GM23248 (cell line): ENCODE results near the gene H1-8. TPM values are rescaled to one million over a fixed set of nuclear protein-coding genes. Genes with fewer than 3 reads are reported as not detected.

ENCODE experiments used
- DNase-seq: peaks from one replicate; pipeline ENCODE4 v3.0.0-alpha.2; 2015
- H2AFZ ChIP-seq: fragments of 200-600 bp; sonication (generic); 2 replicates; pipeline ENCODE4 v1.6.1; 2016; ENCODE audit warnings: antibody characterized with exemption
- H3F3A ChIP-seq: fragments of 200-600 bp; sonication (generic); 2 replicates; pipeline ENCODE4 v1.6.1; 2016; ENCODE audit warnings: mild to moderate bottlenecking, antibody characterized with exemption, mixed run types; ENCODE audit not compliant: insufficient read depth
- H3K27ac ChIP-seq: fragments of 200-600 bp; sonication (generic); 2 replicates; pipeline ENCODE4 v1.5.1; 2016; ENCODE audit warnings: mild to moderate bottlenecking
- H3K27me3 ChIP-seq: fragments of 200-600 bp; sonication (generic); replicated peaks from 2 replicates; pipeline ENCODE4 v1.6.1; 2016; ENCODE audit warnings: mild to moderate bottlenecking; ENCODE audit not compliant: insufficient read depth
- H3K36me3 ChIP-seq: fragments of 200-600 bp; sonication (generic); 2 replicates; pipeline ENCODE4 v1.6.1; 2016; ENCODE audit warnings: low read depth, mild to moderate bottlenecking
- H3K4me1 ChIP-seq: fragments of 200-600 bp; sonication (generic); 2 replicates; pipeline ENCODE4 v1.6.1; 2016; ENCODE audit warnings: mild to moderate bottlenecking; ENCODE audit not compliant: insufficient read depth
- H3K4me2 ChIP-seq: fragments of 200-600 bp; sonication (generic); one replicate; pipeline ENCODE4 v1.6.1; 2016; ENCODE audit warnings: mild to moderate bottlenecking; ENCODE audit not compliant: unreplicated experiment
- H3K4me3 ChIP-seq: fragments of 200-600 bp; sonication (generic); 2 replicates; pipeline ENCODE4 v1.5.1; 2016; ENCODE audit warnings: mild to moderate bottlenecking
- H3K79me2 ChIP-seq: fragments of 200-600 bp; sonication (generic); 2 replicates; pipeline ENCODE4 v1.6.1; 2016; ENCODE audit warnings: mild to moderate bottlenecking; ENCODE audit not compliant: insufficient read depth
- H3K9ac ChIP-seq: fragments of 200-600 bp; sonication (generic); 2 replicates; pipeline ENCODE4 v1.6.1; 2016; ENCODE audit warnings: mild to moderate bottlenecking
- H3K9me2 ChIP-seq: fragments of 200-600 bp; sonication (generic); 2 replicates; pipeline ENCODE4 v1.6.1; 2016; ENCODE audit warnings: mixed run types, mild to moderate bottlenecking, moderate library complexity; ENCODE audit not compliant: insufficient read depth
- H3K9me3 ChIP-seq: fragments of 200-600 bp; sonication (generic); one replicate; pipeline ENCODE4 v1.6.1; 2017; ENCODE audit warnings: low read depth
- H4K20me1 ChIP-seq: fragments of 200-600 bp; sonication (generic); 2 replicates; pipeline ENCODE4 v1.6.0; 2016; ENCODE audit not compliant: insufficient read depth
- EZH2 ChIP-seq: fragments of 200-600 bp; sonication (generic); IDR thresholded peaks from 2 replicates; pipeline ENCODE4 v1.6.1; 2018; ENCODE audit warnings: antibody characterized with exemption, mild to moderate bottlenecking; ENCODE audit not compliant: insufficient read depth, poor library complexity, severe bottlenecking
- EZH2phosphoT487 ChIP-seq: fragments of 200-600 bp; sonication (generic); IDR thresholded peaks from 2 replicates; pipeline ENCODE4 v1.6.1; 2018; ENCODE audit warnings: antibody characterized with exemption, moderate library complexity, mild to moderate bottlenecking, low read depth; ENCODE audit not compliant: insufficient read depth
- WGBS, 2 experiments: methylation state at CpG; one replicate each; pipeline ENCODE4 v1.1.6; 2015 to 2017; ENCODE audit warnings: low lambda C conversion rate in 2 of 2, low coverage in 1 of 2; ENCODE audit errors: missing lambda C conversion rate in 2 of 2; 5-methylcytosine and 5-hydroxymethylcytosine counted together
- in situ Hi-C: fragments of 300-500 bp; cut with MboI; formaldehyde crosslinking; loops from 2 replicates; pipeline ENCODE4 v1.15.0; 2020
- polyA plus RNA-seq: library from polyadenylated mRNA; unstranded; fragments of >200 nt; fragmentation: Nextera tagmentation; extraction: Ambion mirVana; gene quantifications from 2 replicates; pipeline ENCODE4 v1.2.1, GENCODE V29; 2016
- total RNA-seq: library from RNA; depleted of rRNA; stranded (reverse); fragments of >200 nt; shearing (Covaris generic); gene quantifications from 2 replicates; pipeline ENCODE4 v1.2.3, GENCODE V29; 2014

The H1-8 gene
- total and polyA plus RNA-seq, 2 experiments from 2014 or later = not detected

DNA sequence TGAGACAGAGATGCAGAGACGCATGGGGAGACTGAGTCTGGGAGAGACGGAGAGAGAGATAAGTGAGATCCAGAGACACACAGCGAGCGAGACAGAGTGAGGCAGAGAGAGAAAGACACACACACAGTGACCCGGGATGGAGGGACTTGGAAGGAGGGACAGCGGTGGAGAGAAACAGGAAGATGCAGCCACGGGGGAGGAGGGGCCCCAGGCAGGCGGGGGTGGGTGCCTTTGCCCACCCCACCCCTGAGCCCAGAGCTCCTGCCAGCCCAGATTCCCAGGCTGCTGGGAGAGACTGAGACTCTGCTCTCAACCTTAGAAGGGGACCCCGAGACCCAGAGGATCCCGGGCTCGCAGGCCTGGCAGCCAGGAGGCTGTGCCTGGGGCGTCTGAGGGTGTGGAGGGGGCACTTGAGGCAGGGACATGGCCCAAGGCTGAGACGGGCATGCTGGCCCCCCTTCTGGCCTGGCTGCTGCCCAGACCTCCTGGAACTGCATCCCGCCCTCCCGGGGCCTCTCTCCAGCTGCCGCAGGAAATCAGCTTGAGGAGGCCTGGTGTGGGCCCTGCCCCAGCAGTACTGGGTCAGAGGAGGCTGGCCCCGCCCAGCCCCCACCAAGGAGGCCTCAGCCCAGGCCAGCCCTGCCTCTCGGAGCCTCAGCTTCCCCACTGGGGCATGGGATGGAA, 18.1 kb downstream of the H1-8 start:
- Histone ChIP-seq H3K4me1 (peaks cover 36% of the 10 kb centered on the region), H3K4me3 (peak overlapping the region; percentile 55), H3K27me3 (no peaks in the 10 kb centered on the region), H3K9me3 (no peaks in the 10 kb centered on the region), H3K4me2 (peak overlapping the region; percentile 89), H2AFZ (peak overlapping the region; percentile 81), H3K79me2 (no peaks in the 10 kb centered on the region), H3K9me2 (no peaks in the 10 kb centered on the region), H3K36me3 (peaks cover 4% of the 10 kb centered on the region; the same call in 1 of the 2 replicates), H3F3A (peaks cover 29% of the 10 kb centered on the region; the same call in 1 of the 2 replicates), H3K9ac (peak overlapping the region; percentile 78), H3K27ac (peak overlapping the region; percentile 91), H4K20me1 (no peaks in the 10 kb centered on the region)
- in situ Hi-C loops = no loop called here
- 12% methylated on average over 14 to 15 of the region's 18 CpGs for WGBS, 2 experiments
- DNase-seq = peak; percentile 91
- TF ChIP-seq EZH2phosphoT487 (no peak), EZH2 (no peak)

DNA sequence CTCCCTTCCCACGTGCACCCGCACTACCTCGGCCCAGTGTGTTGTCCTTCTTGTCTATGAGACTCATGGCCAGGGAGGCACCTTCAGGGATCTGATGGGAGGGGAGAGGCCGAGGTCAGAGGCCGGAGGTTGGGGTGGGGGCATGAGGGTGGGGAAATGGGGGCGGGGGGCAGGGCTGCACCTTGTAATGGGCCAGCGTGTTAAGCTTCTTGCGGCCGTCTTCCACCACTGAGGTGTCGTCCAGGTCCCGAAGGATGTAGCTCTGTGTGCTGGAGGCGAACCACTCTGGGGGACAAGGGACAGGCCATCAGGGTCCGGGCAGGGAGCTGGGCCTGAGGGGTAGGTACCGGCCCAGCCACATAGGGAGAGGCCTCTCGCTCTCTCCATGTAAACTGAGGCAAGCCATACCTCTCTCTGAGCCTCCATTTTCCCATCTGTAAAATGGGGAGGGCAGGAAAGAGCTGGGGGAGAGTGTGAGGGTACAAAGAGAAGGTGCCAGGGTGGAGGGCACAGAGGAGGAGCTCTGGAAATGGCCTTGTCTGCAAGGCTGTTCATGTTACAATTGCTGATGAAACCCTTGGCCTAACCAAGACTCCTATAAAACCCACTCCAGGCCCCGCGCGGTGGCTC, 18.8 kb downstream of the H1-8 start:
- Histone ChIP-seq H3K9me2 (no peaks in the 10 kb centered on the region), H3K27me3 (no peaks in the 10 kb centered on the region), H3K4me2 (peak overlapping the region; percentile 89), H3F3A (peaks cover 29% of the 10 kb centered on the region; the same call in 1 of the 2 replicates), H3K4me1 (peaks cover 36% of the 10 kb centered on the region), H3K79me2 (no peaks in the 10 kb centered on the region), H4K20me1 (no peaks in the 10 kb centered on the region), H3K9me3 (no peaks in the 10 kb centered on the region), H2AFZ (peak overlapping the region; percentile 81), H3K27ac (peak overlapping the region; percentile 91), H3K9ac (peak overlapping the region; percentile 78), H3K4me3 (peak overlapping the region; percentile 55; the same call in 1 of the 2 replicates), H3K36me3 (no peaks in the 10 kb centered on the region; the same call in 1 of the 2 replicates)
- in situ Hi-C loops = no loop called here
- no peak for DNase-seq
- 63 to 74% methylated on average over 13 to 18 of the region's 18 CpGs for WGBS, 2 experiments
- TF ChIP-seq EZH2phosphoT487 (no peak), EZH2 (no peak)

DNA sequence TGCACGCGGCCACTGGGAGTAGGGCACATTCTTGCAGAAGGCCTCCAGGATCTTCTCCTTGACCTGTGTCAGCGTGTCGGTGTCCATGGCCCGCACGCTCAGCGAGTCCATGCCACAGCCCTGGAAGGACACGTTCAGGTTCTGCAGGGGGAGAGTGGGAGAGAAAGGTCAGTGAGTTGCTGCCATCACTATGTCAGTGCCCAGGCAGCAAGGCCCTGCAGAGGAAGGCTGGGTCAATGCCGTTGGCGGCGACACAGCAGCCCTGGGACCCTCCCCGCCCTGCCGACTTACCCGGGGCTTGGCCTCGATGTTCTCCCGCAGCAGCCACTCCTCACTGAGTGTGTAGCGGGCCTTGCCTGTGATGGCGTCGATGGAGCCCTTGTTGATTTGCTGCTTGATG, 19.8 kb downstream of the H1-8 start:
- Histone ChIP-seq H3K4me1 (peaks cover 35% of the 10 kb centered on the region), H4K20me1 (no peaks in the 10 kb centered on the region), H3K4me3 (no peak overlapping the region), H3F3A (peaks cover 28% of the 10 kb centered on the region; the same call in 1 of the 2 replicates), H3K9me3 (no peaks in the 10 kb centered on the region), H3K79me2 (no peaks in the 10 kb centered on the region), H3K4me2 (no peak overlapping the region), H3K9ac (no peak overlapping the region), H3K36me3 (no peaks in the 10 kb centered on the region; the same call in 1 of the 2 replicates), H3K27ac (no peak overlapping the region), H3K27me3 (no peaks in the 10 kb centered on the region), H3K9me2 (no peaks in the 10 kb centered on the region), H2AFZ (no peak overlapping the region)
- in situ Hi-C loops = no loop called here
- WGBS, 2 experiments = 91 to 93% methylated on average over 17 to 19 of the region's 19 CpGs
- DNase-seq = no peak
- TF ChIP-seq EZH2 = no peak

DNA sequence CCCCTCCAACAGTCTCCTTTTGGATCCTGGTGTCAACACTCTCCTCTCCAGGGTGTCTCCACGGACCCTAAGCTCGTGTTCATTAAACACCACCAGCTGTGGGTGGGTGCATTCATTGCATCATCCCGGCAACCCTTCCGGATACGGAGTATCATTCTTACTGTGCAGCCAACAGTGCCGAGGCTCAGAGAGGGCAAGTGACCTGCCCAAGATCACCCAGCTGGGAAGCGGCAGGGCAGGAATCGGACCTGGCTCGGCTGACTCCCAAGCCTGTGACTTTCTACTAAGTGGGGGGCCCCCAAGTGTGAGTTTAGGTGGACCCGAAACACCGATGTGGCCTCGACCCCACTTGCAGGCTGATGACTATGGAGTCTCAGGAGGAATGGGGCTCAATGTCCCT, 20.4 kb downstream of the H1-8 start:
- Histone ChIP-seq H3K4me3 (no peak overlapping the region), H3K27ac (no peak overlapping the region), H3K9me3 (no peaks in the 10 kb centered on the region), H2AFZ (no peak overlapping the region), H3K36me3 (no peaks in the 10 kb centered on the region; the same call in 1 of the 2 replicates), H3K9ac (no peak overlapping the region), H3F3A (peaks cover 22% of the 10 kb centered on the region; the same call in 1 of the 2 replicates), H3K4me2 (no peak overlapping the region), H3K9me2 (no peaks in the 10 kb centered on the region), H3K79me2 (no peaks in the 10 kb centered on the region), H4K20me1 (no peaks in the 10 kb centered on the region), H3K27me3 (no peaks in the 10 kb centered on the region), H3K4me1 (peaks cover 29% of the 10 kb centered on the region)
- no peak for TF ChIP-seq EZH2
- TF ChIP-seq EZH2phosphoT487 = no peak
- no peak for DNase-seq
- 82 to 87% methylated on average over 12 of the region's 12 CpGs for WGBS, 2 experiments
- in situ Hi-C loops = no loop called here
